Right lobe of liver (tissue), 6 donors: Measurements from ENCODE around the gene NPAT. TPM values are rescaled to one million over a fixed set of nuclear protein-coding genes. Genes with fewer than 3 reads are reported as not detected.
"Not testable (repeated sequence)": the region's sequence is repeated elsewhere in the genome, so short reads cannot be mapped to it uniquely, and the experiment has no call there.

Experiments
- ATAC-seq, 4 donors: fragments of 200-7000 bp; cut with Tn5 transposase; one replicate each; pipeline ENCODE4 v1.9.1; 2020; ENCODE audit warnings: mild to moderate bottlenecking in 4 of 4, moderate library complexity in 4 of 4
- DNase-seq, 3 donors: peaks; one replicate each; pipeline ENCODE4 v3.0.0-alpha.2; 2020
- H3K27ac ChIP-seq, 3 donors: fragments of 200-600 bp; one replicate each; pipeline ENCODE4 v1.8.0; 2022
- H3K27me3 ChIP-seq, 2 donors: fragments of 200-600 bp; one replicate each; pipeline ENCODE4 v1.8.0; 2022
- H3K36me3 ChIP-seq, 4 donors: fragments of 200-600 bp; sonication (generic) in 1 of 4; one replicate each; pipeline versions ENCODE4 v1.5.1 to v1.8.0; 2017 to 2022; ENCODE audit warnings: control low read depth in 1 of 4
- H3K4me1 ChIP-seq, 4 donors: fragments of 200-600 bp; sonication (generic) in 1 of 4; one replicate each; pipeline versions ENCODE4 v1.5.1 to v1.8.0; 2017 to 2022; ENCODE audit warnings: control low read depth in 1 of 4
- H3K4me3 ChIP-seq, 3 donors: fragments of 200-600 bp; one replicate each; pipeline ENCODE4 v1.8.0; 2022
- H3K9me3 ChIP-seq, 4 donors: fragments of 200-600 bp; sonication (generic) in 1 of 4; one replicate each; pipeline versions ENCODE4 v1.5.1 to v1.8.0; 2017 to 2022; ENCODE audit warnings: control low read depth in 1 of 4
- CTCF ChIP-seq, 4 donors: fragments of 200-600 bp in 3 of 4; fragments of 450-650 bp in 1 of 4; IDR thresholded peaks; one replicate each; pipeline versions ENCODE4 v1.5.1 to v1.8.0; 2016 to 2022; ENCODE audit warnings: antibody characterized with exemption in 4 of 4, mild to moderate bottlenecking in 2 of 4
- POLR2A ChIP-seq: fragments of 450-650 bp; IDR thresholded peaks from one replicate; pipeline ENCODE4 v1.6.1; 2017; ENCODE audit warnings: antibody characterized with exemption, mild to moderate bottlenecking
- WGBS: methylation state at CpG from one replicate; pipeline ENCODE4 v1.1.6; 2018; ENCODE audit warnings: low coverage, low lambda C conversion rate; ENCODE audit not compliant: insufficient coverage; ENCODE audit errors: missing lambda C conversion rate; 5-methylcytosine and 5-hydroxymethylcytosine counted together
- intact Hi-C, 2 donors: fragments of 100-400 bp; cut with DNase I; formaldehyde crosslinking; loops; one replicate each; pipeline versions ENCODE4 v1.11.2 to v1.14.1; 2022
- total RNA-seq, 6 experiments: library from RNA; depleted of rRNA in 2 of 6; stranded (reverse); fragments of >200 nt in 2 of 6; fragmentation: NEBNext Ultra II Directional in 3 of 6; extraction: Animal tissue kit (Norgen Biotek cat#: 25700) in 3 of 6; gene quantifications; one replicate each; pipeline versions ENCODE4 v1.1.0 to v1.2.4, GENCODE V29; 2016 to 2023
- donor health status: DM: no; HTN: yes; CAD: no.
- donor health status: DM: no; HTN: no; CAD: no.
- donor health status: DM: no; HTN: no; CAD: no.
- donor health status: DM: no; HTN: yes; CAD: no.
- donor health status: DM: no; HTN: yes; CAD: no.

Gene NPAT
- total RNA-seq, 6 experiments from 2014 or later = 4.8 to 7.8 (median 5.9) TPM

- H3K4me3 ChIP-seq = no peak overlapping the region
- intact Hi-C loops = loop anchor here in 1 of 2 donors (10.0 kb wide), 1 partner anchor 49 kb away; no protein-coding TSS in a partner anchor
- H3K9me3 ChIP-seq = no peaks in the 10 kb centered on the region
- ATAC-seq (peak; percentile 19 to 49 (median 30)), DNase-seq (no peak)
- peaks cover 3 to 69% (median 41%) of the 10 kb centered on the region in 4 donors for H3K36me3 ChIP-seq
- TF ChIP-seq CTCF (IDR thresholded peaks at IDR 0.05) (peak in 3 of 4 donors; percentile 5 to 24 (median 20)), POLR2A (no peak)
- H3K4me1 ChIP-seq = peaks cover 0 to 5% (median 0%) of the 10 kb centered on the region in 4 donors
- no peak overlapping the region for H3K27ac ChIP-seq
- WGBS = 54% methylated on average over 2 of the region's 2 CpGs
- H3K27me3 ChIP-seq = no peaks in the 10 kb centered on the region
Measured at GRCh38 chr11:108135845-108136544, 86.4 kb downstream of the NPAT start.

- not testable (repeated sequence) for H3K4me1 ChIP-seq, ATAC-seq, H3K9me3 ChIP-seq, H3K4me3 ChIP-seq, H3K27ac ChIP-seq, H3K27me3 ChIP-seq, DNase-seq
- peaks cover 3 to 47% (median 26%) of the 10 kb centered on the region in 4 donors for H3K36me3 ChIP-seq
- intact Hi-C loops = loop anchor here in 1 of 2 donors (10.0 kb wide), 1 partner anchor 52 kb away; no protein-coding TSS in a partner anchor
- WGBS = no CpG with 5 or more reads among the region's 2 CpGs
Measured at GRCh38 chr11:108132993-108133538, 89.4 kb downstream of the NPAT start.

DNA sequence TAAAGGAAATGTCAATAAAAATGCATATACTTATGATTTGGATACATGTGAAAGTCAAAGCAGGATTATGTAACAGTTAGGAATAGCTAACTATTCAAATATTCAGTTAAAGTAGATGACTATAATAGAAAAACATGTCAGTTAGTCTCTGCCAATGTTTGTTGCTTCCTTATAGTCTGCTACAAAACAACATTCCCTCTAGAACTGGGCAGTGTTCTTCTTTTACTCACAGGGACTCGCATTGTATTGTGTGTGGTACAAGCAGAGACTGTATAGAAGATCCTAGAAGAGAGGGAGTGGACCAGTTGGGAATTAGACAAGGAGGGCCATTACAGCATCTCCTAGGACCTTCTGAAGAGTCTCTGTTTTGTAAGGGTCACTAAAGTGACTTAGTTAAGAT lies 90.4 kb downstream of the NPAT start:
- no peak for TF ChIP-seq CTCF (IDR thresholded peaks at IDR 0.05)
- no peak for TF ChIP-seq POLR2A
- H3K4me1 ChIP-seq = peaks cover 0 to 16% (median 6%) of the 10 kb centered on the region in 4 donors
- DNase-seq = no peak
- intact Hi-C loops = loop anchor here in 1 of 2 donors (10.0 kb wide), 1 partner anchor 53 kb away; no protein-coding TSS in a partner anchor
- ATAC-seq = no peak
- H3K27ac ChIP-seq = no peak overlapping the region
- no peaks in the 10 kb centered on the region for H3K27me3 ChIP-seq
- 100% methylated on average over 1 of the region's 1 CpG for WGBS
- no peaks in the 10 kb centered on the region for H3K9me3 ChIP-seq
- no peak overlapping the region for H3K4me3 ChIP-seq
- peaks cover 3 to 47% (median 21%) of the 10 kb centered on the region in 4 donors for H3K36me3 ChIP-seq

- no peak for DNase-seq
- intact Hi-C loops = no loop called here
Measured at GRCh38 chr11:108128772-108129171, 93.7 kb downstream of the NPAT start.

More at GRCh38 chr11:108128772-108129171, 93.7 kb downstream of the NPAT start:
- TF ChIP-seq CTCF (IDR thresholded peaks at IDR 0.05) (no peak), POLR2A (no peak)
- Histone ChIP-seq H3K27ac (peak overlapping the region in 1 of 3 donors; percentile 99), H3K9me3 (no peaks in the 10 kb centered on the region), H3K36me3 (peaks cover 0 to 25% (median 10%) of the 10 kb centered on the region in 4 donors), H3K4me3 (no peak overlapping the region), H3K4me1 (peaks cover 0 to 36% (median 15%) of the 10 kb centered on the region in 4 donors), H3K27me3 (no peaks in the 10 kb centered on the region)
- no peak for ATAC-seq
- 100% methylated on average over 1 of the region's 2 CpGs for WGBS
